Immature natural killer cell (primary cell): ENCODE results near the gene DNAH3. TPM values are rescaled to one million over a fixed set of nuclear protein-coding genes. Genes with fewer than 3 reads are reported as not detected.
A peak's percentile ranks its signal among the peaks of the same experiment; 100 is the strongest.
"Not testable (repeated sequence)": the region's sequence is repeated elsewhere in the genome, so short reads cannot be mapped to it uniquely, and the experiment has no call there.

Experiments used
- DNase-seq, 3 donors: peaks; one replicate each; pipeline ENCODE4 v3.0.0; 2022; ENCODE audit warnings: mixed read lengths in 1 of 3
- H3K27ac Mint-ChIP-seq, 6 donors: one replicate each; pipeline ENCODE4 v1.8.0; 2020; ENCODE audit warnings: mixed read lengths in 6 of 6, mild to moderate bottlenecking in 5 of 6, inconsistent platforms in 4 of 6, moderate library complexity in 3 of 6
- H3K27me3 Mint-ChIP-seq, 3 donors: one replicate each; pipeline ENCODE4 v1.8.0; 2020 to 2021; ENCODE audit warnings: low read depth in 3 of 3, mild to moderate bottlenecking in 3 of 3, mixed read lengths in 3 of 3, moderate library complexity in 3 of 3, inconsistent platforms in 1 of 3
- H3K36me3 Mint-ChIP-seq, 3 donors: one replicate each; pipeline ENCODE4 v1.8.0; 2020; ENCODE audit warnings: mixed read lengths in 3 of 3, inconsistent platforms in 2 of 3, mild to moderate bottlenecking in 2 of 3
- H3K4me1 Mint-ChIP-seq, 2 donors: one replicate each; pipeline ENCODE4 v1.8.0; 2020; ENCODE audit warnings: inconsistent platforms in 2 of 2, mild to moderate bottlenecking in 2 of 2, mixed read lengths in 2 of 2, moderate library complexity in 1 of 2
- H3K4me3 Mint-ChIP-seq, 5 donors: one replicate each; pipeline ENCODE4 v1.8.0; 2020; ENCODE audit warnings: mild to moderate bottlenecking in 5 of 5, mixed read lengths in 5 of 5, inconsistent platforms in 3 of 5, moderate library complexity in 3 of 5
- H3K9me3 Mint-ChIP-seq, 6 donors: one replicate each; pipeline ENCODE4 v1.8.0; 2020; ENCODE audit warnings: mild to moderate bottlenecking in 6 of 6, mixed read lengths in 6 of 6, inconsistent platforms in 4 of 6, moderate library complexity in 3 of 6
- polyA plus RNA-seq, 3 donors: library from polyadenylated mRNA; unstranded; fragments of 300-500 nt; fragmentation: Illumina TruSeq; gene quantifications; one replicate each; pipeline ENCODE4 v1.2.3, GENCODE V29; 2021

DNAH3 gene
- polyA plus RNA-seq, 3 donors from 2014 or later, result 0.02 TPM; not detected in 2

DNA sequence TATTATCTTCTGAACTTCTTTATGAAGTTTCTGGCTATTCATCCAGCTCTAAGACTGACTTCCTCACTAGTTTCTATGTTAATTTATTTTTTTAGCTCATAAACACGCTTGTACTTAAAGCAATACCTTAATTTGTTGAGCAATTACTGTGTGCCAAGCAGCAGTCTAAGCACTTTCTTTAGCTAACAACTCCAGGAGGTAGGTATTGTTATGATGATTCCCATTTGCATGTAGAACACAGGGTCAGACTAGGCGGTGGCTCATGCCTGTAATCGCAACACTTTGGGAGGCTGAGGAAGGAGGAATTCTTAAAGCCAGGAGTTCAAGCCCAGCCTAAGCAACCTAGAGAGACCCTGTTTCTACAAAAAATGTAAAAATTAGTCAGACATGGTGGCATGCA lies 19.8 kb downstream of the DNAH3 start:
- H3K27me3 Mint-ChIP-seq, result peaks cover 0 to 2% (median 0%) of the 10 kb centered on the region in 3 donors
- H3K27ac Mint-ChIP-seq, result no peak overlapping the region
- H3K4me3 Mint-ChIP-seq, result no peak overlapping the region
- no peaks in the 10 kb centered on the region for H3K4me1 Mint-ChIP-seq
- no peaks in the 10 kb centered on the region for H3K9me3 Mint-ChIP-seq
- DNase-seq, result no peak
- H3K36me3 Mint-ChIP-seq, result no peaks in the 10 kb centered on the region

DNA sequence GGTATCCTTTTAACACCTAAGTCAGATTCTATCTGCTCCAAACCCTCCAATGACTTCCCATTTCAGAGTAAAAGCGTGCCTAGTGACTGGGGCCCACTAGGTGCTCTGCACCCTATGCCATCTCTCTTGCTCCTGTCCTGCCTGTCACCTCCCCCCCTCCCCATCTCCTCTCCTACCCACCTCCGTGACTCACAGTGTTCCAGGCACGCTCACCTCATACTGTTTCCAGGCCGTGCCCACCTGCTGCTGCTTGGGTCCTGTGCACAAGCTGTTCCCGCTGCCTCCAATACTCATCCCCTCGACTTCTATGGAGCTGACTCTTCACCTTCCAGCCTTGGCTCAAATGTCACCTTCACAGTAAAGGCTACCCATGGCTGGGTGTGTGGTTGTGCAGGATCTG lies 21.7 kb downstream of the DNAH3 start:
- Mint-ChIP-seq H3K27ac (no peak overlapping the region), H3K4me3 (no peak overlapping the region), H3K9me3 (no peaks in the 10 kb centered on the region), H3K36me3 (no peaks in the 10 kb centered on the region), H3K27me3 (peaks cover 0 to 4% (median 0%) of the 10 kb centered on the region in 3 donors), H3K4me1 (no peaks in the 10 kb centered on the region)
- DNase-seq, result no peak

DNA sequence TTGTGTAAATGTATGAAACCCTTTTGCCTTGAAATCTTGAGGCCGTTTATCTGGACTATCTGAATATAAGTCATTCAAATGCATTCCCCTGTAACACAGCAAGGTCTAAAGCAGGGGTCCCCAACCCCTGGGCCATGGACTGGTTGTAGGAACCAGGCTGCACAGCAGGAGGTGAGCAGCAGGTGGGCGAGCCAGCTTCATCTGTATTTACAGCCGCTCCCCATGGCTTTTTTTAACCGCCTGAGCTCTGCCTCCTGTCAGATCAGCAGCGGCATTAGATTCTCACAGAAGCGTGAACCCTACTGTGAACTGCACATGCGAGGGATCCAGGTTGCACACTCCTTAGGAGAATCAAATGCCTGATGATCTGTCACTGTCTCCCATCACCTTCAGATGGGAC lies 24.1 kb downstream of the DNAH3 start:
- no peak for DNase-seq
- peaks cover 0 to 8% (median 0%) of the 10 kb centered on the region in 3 donors for H3K27me3 Mint-ChIP-seq
- H3K4me3 Mint-ChIP-seq, result no peak overlapping the region
- no peak overlapping the region for H3K27ac Mint-ChIP-seq
- H3K9me3 Mint-ChIP-seq, result no peaks in the 10 kb centered on the region
- H3K36me3 Mint-ChIP-seq, result no peaks in the 10 kb centered on the region
- H3K4me1 Mint-ChIP-seq, result no peaks in the 10 kb centered on the region

DNA sequence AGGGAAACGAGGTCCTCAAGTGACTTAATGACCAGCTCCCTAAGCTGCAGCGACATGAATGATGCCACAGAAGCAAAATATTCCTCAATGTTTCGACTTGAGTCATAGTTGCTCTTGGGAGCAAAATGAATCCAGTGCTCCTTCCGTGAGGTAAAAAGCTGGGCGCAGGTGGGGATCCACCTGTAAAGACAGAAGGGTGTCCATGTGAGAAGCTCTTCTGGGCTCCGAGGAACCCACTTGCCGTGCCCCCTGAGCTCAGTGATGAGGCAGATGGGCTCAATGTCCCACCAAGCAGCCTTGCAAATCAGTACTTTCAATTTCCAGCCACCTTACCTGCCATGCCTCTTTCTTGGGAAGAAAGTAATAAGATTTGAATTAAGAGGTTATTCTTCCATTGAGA lies 25.5 kb downstream of the DNAH3 start:
- no peak for DNase-seq
- Mint-ChIP-seq H3K36me3 (no peaks in the 10 kb centered on the region), H3K27ac (no peak overlapping the region), H3K27me3 (peaks cover 0 to 8% (median 0%) of the 10 kb centered on the region in 3 donors), H3K4me1 (no peaks in the 10 kb centered on the region), H3K4me3 (no peak overlapping the region), H3K9me3 (no peaks in the 10 kb centered on the region)

DNA sequence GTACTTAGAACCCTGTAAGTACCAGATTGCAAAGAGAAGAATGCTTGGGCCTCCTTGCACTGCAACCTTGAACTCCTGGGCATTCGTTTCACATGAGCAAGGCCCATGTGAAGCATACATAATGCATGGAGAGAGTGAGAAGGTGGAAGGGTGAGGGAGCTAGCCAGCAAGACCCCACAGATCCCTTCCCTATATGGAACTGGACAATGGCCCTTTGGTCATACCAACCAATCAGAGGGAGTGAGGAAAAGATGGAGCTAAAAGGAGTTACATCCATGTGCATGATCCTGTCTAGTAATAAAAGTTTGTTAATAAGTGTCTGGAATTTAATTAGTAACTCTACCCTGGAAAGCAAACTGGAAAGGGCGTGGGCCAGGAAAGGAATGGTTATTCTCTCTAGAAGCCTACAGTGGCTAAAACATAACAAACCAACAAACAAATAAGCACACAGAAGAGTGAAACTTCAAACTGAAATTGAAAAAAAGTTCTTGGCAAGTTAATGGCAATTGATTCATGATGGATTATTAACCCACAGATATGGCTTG lies 29.6 kb downstream of the DNAH3 start:
- no peak for DNase-seq
- H3K27me3 Mint-ChIP-seq, result peaks cover 0 to 10% (median 3%) of the 10 kb centered on the region in 3 donors
- no peaks in the 10 kb centered on the region for H3K36me3 Mint-ChIP-seq
- H3K4me3 Mint-ChIP-seq, result no peak overlapping the region
- no peaks in the 10 kb centered on the region for H3K9me3 Mint-ChIP-seq
- H3K4me1 Mint-ChIP-seq, result peaks cover 2 to 11% of the 10 kb centered on the region in 2 donors
- H3K27ac Mint-ChIP-seq, result no peak overlapping the region

DNA sequence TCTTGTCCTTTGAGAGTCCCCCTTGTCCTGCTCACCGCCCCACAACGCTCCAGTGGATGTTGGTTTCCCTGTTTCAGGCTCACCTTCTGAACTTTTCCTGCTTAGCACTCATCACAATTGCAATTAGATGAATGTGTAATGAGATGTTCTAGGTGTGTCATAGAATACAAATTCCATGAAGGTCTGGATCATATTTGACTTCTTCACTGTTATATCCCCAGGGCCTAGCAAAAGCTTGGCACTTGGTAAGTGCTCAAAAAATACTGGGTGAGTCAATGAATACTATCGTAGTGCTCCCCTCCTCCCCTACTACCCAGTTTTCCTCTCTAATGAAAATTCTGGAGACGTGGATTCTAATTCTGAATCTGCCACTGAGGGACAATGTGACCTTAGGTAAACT lies 33.1 kb downstream of the DNAH3 start:
- no peaks in the 10 kb centered on the region for H3K9me3 Mint-ChIP-seq
- H3K36me3 Mint-ChIP-seq, result no peaks in the 10 kb centered on the region
- H3K27ac Mint-ChIP-seq, result peak overlapping the region in 1 of 6 donors; percentile 51
- H3K4me3 Mint-ChIP-seq, result no peak overlapping the region
- H3K27me3 Mint-ChIP-seq, result peaks cover 0 to 8% (median 3%) of the 10 kb centered on the region in 3 donors
- no peak for DNase-seq
- peaks cover 2 to 12% of the 10 kb centered on the region in 2 donors for H3K4me1 Mint-ChIP-seq

DNA sequence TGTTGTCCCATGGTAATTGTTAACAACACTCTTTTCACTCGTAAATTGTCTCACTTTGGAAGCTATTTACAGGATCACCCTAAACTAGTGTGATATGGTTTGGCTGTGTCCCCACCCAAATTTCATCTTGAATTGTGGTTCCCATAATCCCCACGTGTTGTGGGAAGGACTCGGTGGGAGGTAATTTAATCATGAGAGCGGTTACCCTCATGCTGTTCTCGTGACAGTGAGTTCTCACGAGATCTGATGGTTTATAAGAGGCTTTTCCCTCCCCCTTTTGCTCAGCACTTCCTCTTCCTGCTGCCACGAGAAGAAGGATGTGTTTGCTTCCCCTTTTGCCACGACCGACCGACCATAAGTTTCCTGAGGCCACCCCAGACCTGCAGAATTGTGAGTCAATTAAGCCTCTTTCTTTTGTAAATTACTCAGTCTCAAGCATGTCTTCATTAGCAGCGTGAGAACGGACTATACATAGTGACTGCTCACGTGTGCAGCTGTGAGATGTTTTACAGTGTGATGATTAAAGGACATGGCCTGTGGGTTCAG lies 34.4 kb downstream of the DNAH3 start:
- peaks cover 0 to 4% (median 3%) of the 10 kb centered on the region in 3 donors for H3K27me3 Mint-ChIP-seq
- no peaks in the 10 kb centered on the region for H3K9me3 Mint-ChIP-seq
- peak overlapping the region in 3 of 6 donors; percentile 13 to 62 (median 15) for H3K27ac Mint-ChIP-seq
- no peak for DNase-seq
- no peaks in the 10 kb centered on the region for H3K36me3 Mint-ChIP-seq
- peak overlapping the region; percentile 59 to 77 (median 70) for H3K4me3 Mint-ChIP-seq
- peaks cover 2 to 12% of the 10 kb centered on the region in 2 donors for H3K4me1 Mint-ChIP-seq

DNA sequence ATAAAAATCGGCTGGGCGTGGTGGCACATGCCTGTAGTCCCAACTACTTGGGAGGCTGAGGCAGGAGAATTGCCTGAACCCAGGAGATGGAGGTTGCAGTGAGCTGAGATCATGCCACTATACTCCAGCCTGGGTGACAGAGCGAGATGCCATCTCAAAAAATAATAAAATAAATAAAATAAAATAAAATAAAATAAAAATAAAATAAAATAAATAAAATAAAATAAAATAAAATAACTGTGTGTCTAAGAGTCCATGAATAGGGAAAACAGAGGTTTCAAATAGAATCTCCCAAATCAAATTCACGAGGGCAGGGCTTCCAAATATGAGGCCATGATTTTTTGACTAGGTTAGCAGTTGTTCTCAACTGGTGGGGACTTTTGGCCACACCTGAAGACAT lies 35.1 kb downstream of the DNAH3 start:
- not testable (repeated sequence) for DNase-seq, H3K9me3 Mint-ChIP-seq, H3K36me3 Mint-ChIP-seq, H3K27me3 Mint-ChIP-seq, H3K4me3 Mint-ChIP-seq, H3K27ac Mint-ChIP-seq
- peaks cover 2 to 12% of the 10 kb centered on the region in 2 donors for H3K4me1 Mint-ChIP-seq

DNA sequence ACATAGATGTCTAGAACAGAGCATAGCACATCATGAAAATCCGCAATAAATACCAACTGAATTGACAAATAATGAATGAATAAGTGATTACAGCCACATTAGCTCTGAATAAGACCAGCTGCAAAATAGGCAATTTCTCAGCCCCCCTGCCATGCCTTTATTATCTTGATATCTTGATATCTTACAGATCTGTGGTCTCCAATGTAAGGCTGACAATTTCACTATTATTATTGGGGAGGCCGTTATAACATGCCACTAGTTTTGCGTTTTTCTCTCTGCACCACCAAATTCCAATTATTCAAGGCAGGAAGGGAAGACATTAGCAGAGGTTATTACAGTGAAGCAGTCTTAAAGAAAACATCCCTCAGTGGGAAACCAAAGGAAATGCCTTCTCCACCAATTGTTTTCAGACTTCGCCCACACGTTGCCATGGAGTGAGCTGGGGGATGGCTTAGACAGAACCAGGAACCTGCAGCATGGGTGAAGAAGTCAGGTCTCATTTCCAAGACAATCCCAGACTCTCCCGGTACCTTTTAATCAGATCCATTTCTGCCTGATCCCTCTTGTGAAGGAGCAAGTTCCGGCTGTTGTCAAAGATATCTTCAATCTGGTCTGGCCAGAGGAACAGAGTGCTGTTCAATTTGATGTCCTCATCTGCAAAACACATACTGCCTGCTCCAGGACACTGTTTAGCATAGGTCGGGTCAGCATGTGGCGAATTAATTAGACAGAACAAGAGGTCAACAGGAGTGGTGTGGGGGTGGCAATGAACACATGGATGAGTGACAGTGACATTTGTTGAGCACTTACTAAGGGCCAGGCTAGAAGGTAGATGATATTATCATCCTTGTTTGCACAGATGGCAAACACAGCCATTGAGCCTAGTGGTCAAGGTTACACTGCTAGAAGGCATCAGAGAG lies 46.4 kb downstream of the DNAH3 start:
- Mint-ChIP-seq H3K27me3 (peaks cover 0 to 5% (median 0%) of the 10 kb centered on the region in 3 donors), H3K9me3 (no peaks in the 10 kb centered on the region)

DNA sequence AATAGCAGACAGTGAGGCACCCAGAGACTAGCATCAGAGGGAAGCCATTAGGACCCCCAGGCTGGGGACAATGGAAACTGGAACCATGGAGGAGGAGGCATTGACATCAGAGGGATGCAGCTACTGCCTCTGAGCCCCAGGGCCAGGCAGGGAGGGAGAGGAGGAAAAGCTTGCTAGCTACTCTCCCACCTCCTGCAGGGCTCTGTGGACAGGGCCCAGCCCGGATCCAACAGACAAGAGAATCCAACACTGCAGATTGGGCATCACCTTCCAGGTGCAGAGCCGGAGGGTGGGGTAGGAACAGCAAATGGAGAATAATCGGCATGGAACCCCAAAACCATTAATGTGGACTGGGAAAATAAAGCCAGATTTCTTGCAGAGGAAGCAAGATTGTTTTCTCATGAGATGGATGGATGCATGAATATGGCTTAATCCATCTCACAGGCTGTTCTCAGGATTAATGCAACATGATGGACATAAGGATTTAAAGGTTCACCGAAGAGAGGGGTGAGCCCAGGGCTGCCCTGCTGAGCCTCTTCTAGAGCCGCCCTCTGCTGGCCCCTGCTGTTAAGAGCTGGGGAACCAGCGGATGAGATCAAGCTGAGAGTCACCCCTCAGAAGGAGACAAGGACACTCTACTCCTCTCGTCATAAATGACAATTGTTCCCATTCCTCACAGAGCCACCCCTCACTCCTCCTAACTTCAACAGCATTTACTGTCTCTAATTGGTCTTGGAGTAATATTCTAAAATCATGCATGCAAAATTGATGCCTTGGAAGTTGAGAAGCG lies 48.8 kb downstream of the DNAH3 start:
- no peaks in the 10 kb centered on the region for H3K9me3 Mint-ChIP-seq
- DNase-seq, result no peak
- H3K27ac Mint-ChIP-seq, result no peak overlapping the region
- H3K4me3 Mint-ChIP-seq, result no peak overlapping the region
- peaks cover 5% of the 10 kb centered on the region in 3 donors for H3K27me3 Mint-ChIP-seq
- no peaks in the 10 kb centered on the region for H3K4me1 Mint-ChIP-seq
- H3K36me3 Mint-ChIP-seq, result no peaks in the 10 kb centered on the region

More for the DNA sequence above, 46.4 kb downstream of the DNAH3 start:
- H3K27ac Mint-ChIP-seq, result no peak overlapping the region
- no peaks in the 10 kb centered on the region for H3K4me1 Mint-ChIP-seq
- no peak overlapping the region for H3K4me3 Mint-ChIP-seq
- H3K36me3 Mint-ChIP-seq, result no peaks in the 10 kb centered on the region
- DNase-seq, result no peak

DNA sequence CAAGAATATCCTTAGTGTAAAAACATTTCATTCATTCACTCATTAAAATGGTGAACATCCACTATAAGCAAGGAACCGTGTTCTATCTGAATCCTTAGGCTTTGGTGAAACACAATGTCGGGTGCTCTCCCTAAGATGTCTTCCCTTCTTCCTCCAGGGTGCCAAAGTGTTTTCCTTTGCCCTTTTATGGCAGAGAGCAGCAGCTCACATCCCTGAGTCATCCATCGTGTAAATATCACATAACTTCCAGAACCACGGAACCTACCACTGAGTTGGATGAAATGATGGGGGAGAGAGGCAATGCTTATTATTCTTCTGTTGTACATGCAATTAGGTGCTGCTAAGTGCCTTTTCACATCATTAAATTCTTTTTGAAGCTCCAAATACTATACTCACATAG lies 50.2 kb downstream of the DNAH3 start:
- Mint-ChIP-seq H3K9me3 (no peaks in the 10 kb centered on the region), H3K36me3 (no peaks in the 10 kb centered on the region), H3K27ac (no peak overlapping the region), H3K4me3 (no peak overlapping the region), H3K27me3 (peaks cover 5% of the 10 kb centered on the region in 3 donors), H3K4me1 (no peaks in the 10 kb centered on the region)
- DNase-seq, result no peak

DNA sequence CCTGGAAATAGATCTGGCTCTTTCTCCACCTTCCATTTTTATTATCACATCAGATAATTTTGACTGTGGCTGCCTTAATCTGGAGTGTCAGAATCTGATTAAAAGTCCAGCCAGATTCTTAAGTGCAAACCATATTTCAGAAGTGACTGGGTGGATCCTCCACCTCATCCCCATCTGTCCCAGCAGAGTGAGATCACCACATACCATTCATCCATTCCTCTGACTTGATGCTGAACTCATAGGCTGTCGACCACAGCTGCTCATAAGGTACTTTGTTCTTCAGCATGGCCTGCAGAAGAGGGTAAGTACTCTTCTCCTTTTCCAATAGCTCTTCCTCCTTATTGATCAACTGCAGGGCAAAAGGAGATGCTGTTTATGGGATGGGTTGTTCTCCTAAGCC lies 53.5 kb downstream of the DNAH3 start:
- DNase-seq, result no peak
- H3K27ac Mint-ChIP-seq, result no peak overlapping the region
- no peaks in the 10 kb centered on the region for H3K4me1 Mint-ChIP-seq
- H3K4me3 Mint-ChIP-seq, result no peak overlapping the region
- peaks cover 0 to 2% (median 0%) of the 10 kb centered on the region in 6 donors for H3K9me3 Mint-ChIP-seq
- no peaks in the 10 kb centered on the region for H3K36me3 Mint-ChIP-seq
- H3K27me3 Mint-ChIP-seq, result peaks cover 4 to 5% (median 5%) of the 10 kb centered on the region in 3 donors

DNA sequence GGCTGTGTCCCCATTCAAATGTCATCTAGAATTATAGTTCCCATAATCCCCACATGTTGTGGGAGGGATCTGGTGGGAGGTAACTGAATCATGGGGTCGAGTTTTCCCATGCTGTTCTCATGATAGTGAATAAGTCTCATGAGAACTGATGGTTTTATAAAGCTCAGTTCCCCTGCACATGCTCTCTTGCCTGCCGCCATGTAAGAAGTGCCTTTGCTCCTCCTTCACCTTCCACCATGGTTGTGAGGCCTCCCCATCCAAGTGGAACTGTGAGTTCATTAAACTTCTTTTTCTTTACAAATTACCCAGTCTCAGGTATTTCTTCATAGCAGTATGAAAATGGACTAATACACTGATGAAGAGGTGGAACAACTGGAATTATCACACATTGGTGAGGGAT lies 55.9 kb downstream of the DNAH3 start:
- H3K27ac Mint-ChIP-seq, H3K27me3 Mint-ChIP-seq, H3K4me1 Mint-ChIP-seq, H3K9me3 Mint-ChIP-seq, DNase-seq, H3K36me3 Mint-ChIP-seq, H3K4me3 Mint-ChIP-seq: not testable (repeated sequence)

DNA sequence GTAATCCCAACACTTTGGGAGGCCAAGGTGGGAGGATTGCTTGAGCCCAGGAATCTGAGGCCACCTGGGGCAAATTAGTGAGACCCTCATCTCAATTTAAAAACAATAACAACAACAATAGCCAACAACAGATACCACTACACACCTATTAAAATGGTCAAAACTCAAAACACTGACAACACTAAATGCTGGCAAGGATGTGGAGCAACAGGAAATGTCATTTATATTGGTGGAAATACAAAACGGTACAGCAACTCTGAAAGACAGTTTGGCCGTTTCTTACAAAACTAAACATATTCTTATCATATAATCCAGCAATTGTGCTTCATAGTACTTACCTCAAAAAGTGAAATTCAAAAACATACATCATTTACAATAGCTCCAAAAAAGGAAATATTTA lies 57.7 kb downstream of the DNAH3 start:
- H3K27ac Mint-ChIP-seq, result no peak overlapping the region
- no peak overlapping the region for H3K4me3 Mint-ChIP-seq
- H3K36me3 Mint-ChIP-seq, result no peaks in the 10 kb centered on the region
- H3K4me1 Mint-ChIP-seq, result no peaks in the 10 kb centered on the region
- peaks cover 0 to 3% (median 2%) of the 10 kb centered on the region in 3 donors for H3K27me3 Mint-ChIP-seq
- no peak for DNase-seq
- peaks cover 0 to 2% (median 0%) of the 10 kb centered on the region in 6 donors for H3K9me3 Mint-ChIP-seq
